HG03439 (cell line): ENCODE measurements around the gene SPAG17.
A peak's percentile ranks its signal among the peaks of the same experiment; 100 is the strongest.

Experiments used
- ATAC-seq: cut with Tn5 transposase; IDR thresholded peaks from one replicate; pipeline ENCODE4 v1.9.1; 2021; ENCODE audit warnings: mild to moderate bottlenecking, moderate library complexity; ENCODE audit not compliant: unreplicated experiment

SPAG17 gene

DNA sequence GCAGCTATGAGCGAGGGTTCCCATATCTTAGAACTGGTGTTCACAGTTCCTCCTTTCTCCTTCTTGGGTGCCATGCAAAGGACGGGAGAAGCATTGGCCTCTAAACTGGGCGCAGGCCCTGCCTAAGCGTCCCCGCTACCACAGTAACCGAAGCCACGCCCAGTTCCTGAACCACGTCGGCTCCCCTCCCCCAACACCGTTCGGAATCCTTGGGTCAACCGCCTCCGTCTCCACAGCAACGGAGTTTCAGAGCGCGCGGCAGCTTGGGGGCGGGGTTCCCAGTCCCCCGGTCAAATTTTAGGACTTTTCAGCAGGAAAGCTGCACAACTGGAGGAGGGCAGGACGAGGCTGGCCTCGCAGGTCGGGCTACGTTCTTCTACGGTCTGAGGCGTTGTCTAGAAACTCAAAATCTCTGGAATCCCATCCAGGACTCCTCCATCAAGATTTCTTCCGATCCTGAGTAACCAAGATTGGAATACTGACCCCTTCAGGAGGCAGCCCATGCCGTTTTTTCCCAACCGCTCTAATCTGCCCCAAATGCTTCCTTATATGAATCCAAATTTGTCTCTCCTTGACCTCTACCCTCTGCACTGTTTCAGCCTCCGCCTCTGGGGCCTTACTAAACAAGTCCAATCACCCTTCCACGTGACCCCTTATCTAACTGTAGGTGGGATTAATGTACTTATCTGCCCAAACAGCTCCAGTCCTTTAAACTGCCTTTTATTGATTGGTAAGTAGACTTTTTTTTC lies at the start of gene SPAG17:
SPAG17 (minus strand) TSS at position 145 of the 749 bp plus-strand sequence; CDS start at position 74, 71 bp downstream.
- ATAC-seq, result no peak

DNA sequence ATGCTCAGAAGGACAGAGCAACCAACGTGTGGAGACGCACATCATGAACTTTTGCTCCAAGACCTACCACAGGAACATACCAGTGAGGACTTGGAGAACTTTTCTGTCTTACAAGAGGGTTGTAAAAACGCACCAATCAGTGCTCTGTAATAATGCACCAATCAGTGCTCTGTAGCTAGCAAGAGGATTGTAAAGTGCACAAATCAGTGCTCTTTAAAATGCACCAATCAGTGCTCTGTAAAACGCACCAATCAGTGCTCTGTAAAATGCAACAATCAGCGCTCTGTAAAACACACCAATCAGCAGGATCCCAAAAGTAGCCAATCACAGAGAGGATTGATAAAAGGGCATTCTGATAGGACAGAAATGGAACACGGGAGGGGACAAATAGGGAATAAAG lies 40.4 kb upstream of the SPAG17 start:
- no peak for ATAC-seq

DNA sequence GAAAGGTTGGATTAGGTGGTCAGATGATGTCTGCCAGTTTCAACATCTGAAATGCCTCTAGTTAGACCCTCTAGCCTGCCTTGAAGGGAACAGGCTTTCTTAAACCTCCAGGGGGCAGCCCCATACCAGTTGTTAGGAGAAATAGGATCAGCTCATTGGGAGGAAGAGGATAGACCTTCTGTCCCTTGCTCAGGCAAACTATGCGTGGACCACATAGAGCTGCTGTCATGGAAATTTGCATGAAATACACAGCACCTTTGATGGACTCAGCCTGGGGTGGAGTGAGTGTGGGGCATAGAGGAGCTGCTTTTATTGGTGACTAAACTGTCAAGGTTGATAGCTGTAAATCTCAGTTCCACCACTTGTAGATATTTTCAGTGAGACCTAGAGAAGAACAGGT lies 38.4 kb upstream of the SPAG17 start:
- no peak for ATAC-seq

DNA sequence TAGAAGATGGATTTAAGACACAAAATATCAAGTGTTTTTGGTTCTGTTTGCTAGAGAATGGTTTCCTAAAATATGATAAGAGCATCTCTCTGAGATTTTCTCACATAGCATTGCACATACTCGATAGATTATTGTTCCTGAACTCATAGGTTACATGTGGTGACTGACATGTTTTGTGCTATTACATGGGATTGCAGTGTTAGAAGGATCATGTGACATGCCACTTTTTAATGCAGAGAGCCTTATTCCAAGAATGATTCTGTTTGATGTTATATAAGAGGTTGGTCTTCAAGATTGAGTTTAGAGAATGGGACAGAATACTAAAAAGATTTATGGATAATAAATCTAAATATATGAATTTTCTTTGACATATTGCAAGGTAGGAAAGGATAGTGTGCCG lies 34.4 kb upstream of the SPAG17 start:
- ATAC-seq, result no peak

- no peak for ATAC-seq
These were observed 32.3 kb upstream of the SPAG17 start for GRCh38 chr1:118217141-118217838.

DNA sequence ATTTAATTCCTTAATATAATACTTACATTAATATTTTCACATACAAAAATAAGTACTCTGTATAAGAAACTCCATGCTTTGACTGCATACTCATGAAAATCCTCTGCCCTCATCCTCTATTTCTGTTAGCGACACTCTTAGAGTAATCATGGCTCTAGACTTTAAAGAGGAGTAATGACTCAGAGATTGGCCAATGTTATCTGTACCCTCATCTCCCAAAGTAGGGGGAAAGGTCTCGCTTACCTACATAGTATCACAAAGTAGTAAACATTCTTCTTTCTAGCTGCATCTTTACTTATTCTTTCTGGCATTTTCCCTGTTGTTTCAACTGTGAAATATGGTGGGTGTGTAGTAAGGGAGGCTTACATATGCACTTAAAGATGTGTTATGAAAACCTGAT lies 29.8 kb upstream of the SPAG17 start:
- ATAC-seq, result no peak

DNA sequence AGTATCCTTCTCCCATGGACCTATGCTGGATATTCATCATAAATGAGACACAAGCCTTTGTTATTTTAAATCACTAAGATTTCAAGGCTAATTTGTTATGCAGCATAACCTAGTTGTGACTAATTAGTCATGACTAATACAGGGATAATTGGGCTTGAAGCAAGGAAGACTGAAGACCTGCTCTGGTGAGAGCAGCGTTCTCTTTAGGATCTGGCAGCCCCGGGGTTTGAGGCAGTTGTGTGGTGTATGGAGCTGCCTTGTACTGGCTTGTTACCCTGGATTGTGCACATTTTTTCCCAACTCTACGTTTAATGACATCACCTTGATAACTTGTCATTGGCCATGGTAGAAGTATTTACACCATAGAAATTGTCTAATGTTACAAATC lies 25.7 kb upstream of the SPAG17 start:
- ATAC-seq, result no peak

- no peak for ATAC-seq
These were observed 25.2 kb upstream of the SPAG17 start for GRCh38 chr1:118210051-118210722.

DNA sequence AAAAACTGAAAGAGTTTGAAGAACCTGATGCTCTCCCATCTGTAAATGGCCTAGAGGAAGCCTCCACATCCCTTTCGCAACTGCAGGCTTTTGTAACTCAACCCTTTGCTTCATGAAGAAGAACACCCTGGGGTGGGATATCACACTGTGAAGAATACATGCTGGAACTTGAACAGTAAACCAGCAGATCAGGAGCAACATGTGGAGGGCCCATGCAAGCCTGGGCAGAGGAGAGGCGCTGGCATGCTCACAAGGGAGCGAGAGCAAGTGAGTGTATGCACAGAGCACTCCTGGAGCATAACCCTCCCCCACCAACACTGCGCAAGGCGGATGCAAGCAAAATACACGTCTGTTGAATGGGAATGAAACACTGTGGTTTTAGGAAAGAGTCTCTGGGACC lies 24.6 kb upstream of the SPAG17 start:
- no peak for ATAC-seq

GRCh38 chr1:118206966-118207365 lies 21.9 kb upstream of the SPAG17 start:
- no peak for ATAC-seq

- ATAC-seq, result no peak
These were observed 19.6 kb upstream of the SPAG17 start for GRCh38 chr1:118204648-118205047.

DNA sequence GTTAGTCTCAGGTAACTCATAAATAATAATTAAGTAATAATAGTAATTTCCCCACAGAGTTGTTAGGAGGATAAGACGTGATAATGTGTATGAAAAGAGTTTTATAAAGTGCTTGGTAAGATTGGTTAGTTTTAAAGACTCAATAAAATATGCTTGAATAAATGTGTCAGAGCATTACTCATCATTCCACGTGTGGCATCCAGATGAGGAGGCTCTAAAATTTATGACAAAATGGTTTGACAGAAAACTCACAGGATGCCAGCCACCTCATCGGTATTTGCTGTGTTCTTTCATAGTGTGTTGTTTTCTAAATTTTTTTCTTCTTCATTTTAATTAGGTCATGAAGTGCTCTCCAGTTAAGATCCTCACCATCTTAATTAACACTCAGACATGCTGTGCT lies 19.1 kb upstream of the SPAG17 start:
- ATAC-seq, result no peak

- peak; percentile 48 for ATAC-seq
These were observed 17.1 kb upstream of the SPAG17 start for GRCh38 chr1:118202076-118202608.

- ATAC-seq, result peak; percentile 65
These were observed 16.5 kb upstream of the SPAG17 start for GRCh38 chr1:118201524-118201923.

GRCh38 chr1:118200836-118201235 lies 15.8 kb upstream of the SPAG17 start:
- no peak for ATAC-seq

- no peak for ATAC-seq
These were observed 5.5 kb upstream of the SPAG17 start for GRCh38 chr1:118190561-118190960.

DNA sequence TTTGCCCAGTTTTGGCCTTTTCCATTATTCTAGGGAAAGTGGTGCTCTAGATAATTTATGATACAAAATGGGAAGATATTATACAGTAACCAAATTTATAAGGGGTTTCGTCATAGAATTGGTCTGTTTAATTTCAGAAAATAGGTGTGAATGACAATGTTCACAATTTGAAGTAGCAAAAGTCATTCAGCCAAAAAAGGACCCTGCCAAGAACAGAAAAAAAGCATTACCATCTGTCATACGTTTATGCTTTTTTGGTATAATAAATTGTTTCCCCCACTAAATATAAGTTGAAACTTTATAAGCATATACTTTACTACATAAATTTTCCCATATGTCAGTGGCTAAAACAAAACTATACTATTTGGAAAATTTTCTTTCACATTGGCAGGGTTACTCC lies 4.5 kb upstream of the SPAG17 start:
- no peak for ATAC-seq

DNA sequence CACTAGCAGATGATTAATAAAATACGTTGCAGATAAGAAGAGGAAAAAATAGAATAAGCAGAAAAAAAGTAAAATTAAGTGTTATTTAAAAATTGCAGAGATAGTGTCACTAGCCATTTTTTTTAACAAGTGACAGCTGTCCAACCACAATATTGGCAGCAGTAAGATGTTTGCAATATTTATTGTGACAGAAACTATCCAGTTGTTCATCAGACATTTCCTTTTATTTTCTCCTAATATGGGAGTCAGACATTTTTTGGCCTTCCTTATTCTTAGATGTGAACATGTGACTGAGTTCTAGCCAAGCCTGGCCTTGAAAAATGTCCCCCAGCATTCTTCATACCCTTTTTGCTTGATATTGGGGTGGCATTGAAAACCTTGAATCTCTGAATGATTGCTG lies 3.4 kb upstream of the SPAG17 start:
- no peak for ATAC-seq

DNA sequence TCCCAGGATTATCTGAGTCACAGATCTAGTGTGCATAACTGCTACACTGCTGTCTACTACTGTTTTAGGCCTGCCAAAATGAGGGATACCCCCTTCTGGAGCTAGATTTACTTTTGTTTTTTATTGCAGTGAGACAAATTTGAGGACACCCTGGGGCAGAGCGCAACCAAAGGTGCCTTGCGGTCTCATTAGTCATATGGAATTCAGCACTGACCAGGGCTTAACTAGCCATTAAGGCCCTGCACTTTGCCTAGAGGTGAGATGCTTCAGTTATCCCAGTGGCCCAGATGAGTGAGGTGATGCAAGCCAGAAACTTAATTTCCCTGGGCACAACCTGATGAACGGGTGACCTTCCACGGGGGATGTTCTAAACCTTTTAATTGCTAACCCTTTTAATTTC lies 998 bp upstream of the SPAG17 start:
- ATAC-seq, result no peak

GRCh38 chr1:118184739-118185083 lies 317 bp downstream of the SPAG17 start:
- no peak for ATAC-seq

GRCh38 chr1:118183586-118183985 lies 1.4 kb downstream of the SPAG17 start:
- ATAC-seq, result no peak

GRCh38 chr1:118177998-118178397 lies 7.0 kb downstream of the SPAG17 start:
- no peak for ATAC-seq
